HUES6 (cell line): ENCODE measurements around the gene CIB2.
A peak's percentile ranks its signal among the peaks of the same experiment; 100 is the strongest.

ENCODE experiments used
- H3K27ac ChIP-seq: 2 replicates; pipeline ENCODE4 v1.7.0; 2013; ENCODE audit warnings: low read depth, mild to moderate bottlenecking, low read length, inconsistent platforms
- H3K27me3 ChIP-seq: 2 replicates; pipeline ENCODE4 v1.6.1; 2013; ENCODE audit warnings: low read length; ENCODE audit not compliant: control insufficient read depth, insufficient read depth
- H3K36me3 ChIP-seq: 2 replicates; pipeline ENCODE4 v1.6.1; 2013; ENCODE audit warnings: low read length; ENCODE audit not compliant: control insufficient read depth, insufficient read depth
- H3K4me1 ChIP-seq: 2 replicates; pipeline ENCODE4 v1.6.1; 2013; ENCODE audit warnings: low read length; ENCODE audit not compliant: control insufficient read depth, insufficient read depth
- H3K4me3 ChIP-seq: 2 replicates; pipeline ENCODE4 v1.5.1; 2013; ENCODE audit warnings: low read depth, low read length
- H3K9ac ChIP-seq: one replicate; pipeline ENCODE4 v1.6.1; 2013; ENCODE audit warnings: mild to moderate bottlenecking, low read length
- H3K9me3 ChIP-seq: 2 replicates; pipeline ENCODE4 v1.6.1; 2013; ENCODE audit warnings: low read depth, low read length; ENCODE audit not compliant: control insufficient read depth, insufficient read depth

CIB2 gene

DNA sequence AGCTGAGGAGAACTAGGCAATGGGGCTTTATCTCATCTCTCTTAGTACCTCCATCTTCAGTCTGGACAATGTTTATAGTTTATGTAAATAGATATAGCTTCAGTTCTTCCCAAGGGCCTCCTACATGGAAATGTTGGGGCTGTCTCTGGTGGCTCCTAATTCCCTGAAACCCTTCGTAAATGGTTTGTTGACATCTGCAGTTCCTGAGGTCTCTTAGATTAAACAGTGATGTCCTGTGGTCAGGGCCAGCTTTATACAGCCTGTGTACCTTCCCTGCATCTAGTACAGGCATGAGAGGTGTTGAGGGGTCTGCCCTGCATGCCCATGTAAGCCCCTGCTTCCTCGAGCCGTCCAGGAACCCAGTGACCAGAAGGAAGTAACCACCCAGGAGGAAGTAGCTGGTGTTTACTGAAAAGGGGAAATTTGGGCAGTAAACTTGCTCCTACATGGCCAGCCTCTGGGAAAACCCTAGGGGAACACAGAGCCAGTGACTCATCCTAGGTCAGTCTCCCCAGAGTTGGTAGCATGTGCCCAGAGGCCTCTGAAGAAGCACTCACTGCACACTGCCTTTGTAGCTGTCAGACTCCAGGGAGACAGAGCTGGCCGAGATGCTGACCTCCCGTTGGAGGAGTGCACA is 49.0 kb downstream of the CIB2 start:
- Histone ChIP-seq H3K27ac (no peak overlapping the region), H3K36me3 (no peaks in the 10 kb centered on the region), H3K27me3 (no peaks in the 10 kb centered on the region), H3K4me1 (no peaks in the 10 kb centered on the region), H3K9ac (no peak overlapping the region), H3K4me3 (no peak overlapping the region), H3K9me3 (no peaks in the 10 kb centered on the region)

DNA sequence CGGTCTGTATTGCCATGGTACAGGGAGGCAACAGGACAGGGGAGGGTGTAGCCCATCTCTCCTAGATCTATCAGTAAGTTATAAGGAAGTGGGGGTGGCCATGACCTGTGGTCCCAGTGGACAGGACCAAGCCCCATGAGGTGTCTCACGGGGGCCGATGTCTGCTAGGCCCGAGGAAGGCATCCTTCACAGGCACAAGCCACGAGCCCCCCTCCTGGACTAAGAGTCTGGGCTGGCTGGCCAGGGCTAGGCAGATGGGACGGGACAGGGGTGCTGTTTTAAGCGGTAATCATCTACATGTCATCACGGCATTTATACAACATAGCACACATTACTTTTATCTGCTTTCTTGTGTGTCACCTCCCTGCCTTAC is 51.2 kb downstream of the CIB2 start:
- no peak overlapping the region for H3K4me3 ChIP-seq
- no peaks in the 10 kb centered on the region for H3K9me3 ChIP-seq
- no peak overlapping the region for H3K9ac ChIP-seq
- no peaks in the 10 kb centered on the region for H3K27me3 ChIP-seq
- no peaks in the 10 kb centered on the region for H3K36me3 ChIP-seq
- peaks cover 10% of the 10 kb centered on the region for H3K4me1 ChIP-seq
- no peak overlapping the region for H3K27ac ChIP-seq

DNA sequence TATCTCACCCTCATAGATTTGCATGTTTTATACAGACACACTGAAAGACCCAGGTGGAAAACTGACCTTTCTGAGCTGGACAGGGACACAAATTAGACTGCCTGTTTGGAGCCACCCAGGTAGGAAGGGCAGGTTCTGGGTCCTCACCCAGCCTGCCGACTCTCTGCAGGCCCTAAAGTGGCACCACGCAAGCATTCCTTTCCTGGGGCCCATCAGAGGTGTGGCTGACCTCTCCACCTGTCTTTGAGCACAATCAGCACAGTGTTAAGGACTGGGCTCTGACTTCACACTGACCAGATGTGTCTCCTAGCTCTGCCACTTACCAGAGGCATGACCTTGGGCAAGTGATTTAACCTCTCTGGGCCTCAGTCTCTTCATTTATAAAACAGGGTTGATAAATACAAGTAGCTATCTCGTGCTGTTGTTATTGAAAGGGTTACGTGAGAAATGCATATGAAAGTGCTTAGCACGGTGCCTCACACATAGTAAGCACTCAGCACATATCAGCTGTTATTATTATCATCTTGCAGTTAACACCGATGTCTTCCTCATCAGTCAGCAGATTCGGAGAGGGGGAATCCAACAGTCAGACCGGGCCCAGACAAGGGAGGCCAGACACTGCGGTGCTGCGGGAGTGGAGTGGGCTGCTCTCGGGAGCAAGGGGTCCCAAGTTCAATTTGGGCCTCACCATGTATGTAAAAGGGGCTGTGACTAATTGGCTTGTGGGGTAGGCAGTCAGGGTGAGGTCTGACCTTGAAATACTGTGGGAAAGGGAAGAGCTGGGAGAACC is 51.8 kb downstream of the CIB2 start:
- Histone ChIP-seq H3K9ac (no peak overlapping the region), H3K9me3 (no peaks in the 10 kb centered on the region), H3K4me1 (peaks cover 10% of the 10 kb centered on the region), H3K36me3 (no peaks in the 10 kb centered on the region), H3K4me3 (no peak overlapping the region), H3K27ac (no peak overlapping the region), H3K27me3 (no peaks in the 10 kb centered on the region)

DNA sequence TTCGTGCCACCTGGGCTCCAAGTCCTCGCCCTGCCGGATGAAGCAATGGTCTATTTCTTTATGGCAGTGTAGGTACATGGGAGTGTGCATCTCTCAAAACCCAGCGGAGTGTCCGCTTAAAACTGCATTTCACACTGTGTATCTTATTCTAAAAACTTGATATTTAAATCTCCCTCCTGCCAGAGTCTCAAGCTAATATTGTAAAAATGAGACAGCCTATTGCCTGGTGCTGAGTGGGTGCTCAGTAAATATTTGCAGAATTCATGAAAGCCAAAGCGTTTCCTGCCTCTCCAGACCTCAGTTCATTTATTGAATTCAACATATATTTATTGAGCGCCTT is 53.4 kb downstream of the CIB2 start:
- no peaks in the 10 kb centered on the region for H3K27me3 ChIP-seq
- H3K36me3 ChIP-seq, result no peaks in the 10 kb centered on the region
- peaks cover 10% of the 10 kb centered on the region for H3K4me1 ChIP-seq
- no peak overlapping the region for H3K9ac ChIP-seq
- no peaks in the 10 kb centered on the region for H3K9me3 ChIP-seq
- no peak overlapping the region for H3K27ac ChIP-seq
- H3K4me3 ChIP-seq, result peak overlapping the region; percentile 78

DNA sequence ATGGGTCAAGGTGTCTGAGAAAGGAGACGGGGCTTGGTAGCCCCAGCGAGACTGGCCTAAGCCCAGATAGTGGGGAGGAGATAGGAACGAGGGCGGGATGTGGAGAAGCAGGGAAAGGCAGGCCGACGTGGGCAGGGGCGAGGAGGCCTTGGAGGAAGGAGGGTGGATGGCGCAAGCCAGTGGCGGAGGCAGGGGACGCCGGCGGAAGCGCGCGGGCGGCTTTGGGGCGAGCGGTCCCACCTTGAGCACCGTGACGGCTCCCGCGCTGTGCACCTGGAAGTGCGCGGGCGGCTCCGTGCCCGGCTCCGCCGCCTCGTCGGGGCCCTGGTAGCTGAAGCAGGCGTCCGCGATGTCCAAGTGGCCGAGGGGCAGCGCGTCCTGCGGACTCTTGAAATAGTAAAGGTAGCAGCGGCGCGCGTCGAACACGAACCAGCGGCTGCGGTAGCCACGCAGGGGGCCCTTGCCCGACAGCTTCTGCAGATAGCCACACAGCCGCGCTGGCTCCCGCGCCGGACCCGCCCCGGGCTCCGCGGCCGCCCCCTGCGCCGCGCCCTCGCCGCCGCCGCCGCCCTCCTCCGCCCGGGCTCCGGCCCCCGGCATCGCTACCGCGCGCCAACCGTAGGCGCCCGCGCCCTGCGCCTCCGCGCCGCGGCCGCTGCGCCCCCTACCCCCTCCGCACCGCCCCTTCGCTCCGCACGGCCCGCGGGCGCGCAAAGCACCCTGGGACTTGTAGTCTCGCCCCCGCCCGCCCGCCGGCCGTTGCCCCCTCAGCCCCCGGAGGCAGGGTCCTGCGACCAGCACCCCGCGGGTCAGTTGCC is 54.0 kb downstream of the CIB2 start, which contains the start of gene TBC1D2B:
TBC1D2B (minus strand) TSS at position 659 of the 818 bp plus-strand sequence; CDS start at position 600, 59 bp downstream.
- no peaks in the 10 kb centered on the region for H3K27me3 ChIP-seq
- peak within 1 kb of the TSS; percentile 78 for H3K4me3 ChIP-seq
- no peaks in the 10 kb centered on the region for H3K9me3 ChIP-seq
- peaks cover 15% of the 10 kb centered on the region for H3K4me1 ChIP-seq
- H3K9ac ChIP-seq, result peak within 1 kb of the TSS; percentile 29
- H3K36me3 ChIP-seq, result no peaks in the 10 kb centered on the region
- no peak within 1 kb of the TSS for H3K27ac ChIP-seq

DNA sequence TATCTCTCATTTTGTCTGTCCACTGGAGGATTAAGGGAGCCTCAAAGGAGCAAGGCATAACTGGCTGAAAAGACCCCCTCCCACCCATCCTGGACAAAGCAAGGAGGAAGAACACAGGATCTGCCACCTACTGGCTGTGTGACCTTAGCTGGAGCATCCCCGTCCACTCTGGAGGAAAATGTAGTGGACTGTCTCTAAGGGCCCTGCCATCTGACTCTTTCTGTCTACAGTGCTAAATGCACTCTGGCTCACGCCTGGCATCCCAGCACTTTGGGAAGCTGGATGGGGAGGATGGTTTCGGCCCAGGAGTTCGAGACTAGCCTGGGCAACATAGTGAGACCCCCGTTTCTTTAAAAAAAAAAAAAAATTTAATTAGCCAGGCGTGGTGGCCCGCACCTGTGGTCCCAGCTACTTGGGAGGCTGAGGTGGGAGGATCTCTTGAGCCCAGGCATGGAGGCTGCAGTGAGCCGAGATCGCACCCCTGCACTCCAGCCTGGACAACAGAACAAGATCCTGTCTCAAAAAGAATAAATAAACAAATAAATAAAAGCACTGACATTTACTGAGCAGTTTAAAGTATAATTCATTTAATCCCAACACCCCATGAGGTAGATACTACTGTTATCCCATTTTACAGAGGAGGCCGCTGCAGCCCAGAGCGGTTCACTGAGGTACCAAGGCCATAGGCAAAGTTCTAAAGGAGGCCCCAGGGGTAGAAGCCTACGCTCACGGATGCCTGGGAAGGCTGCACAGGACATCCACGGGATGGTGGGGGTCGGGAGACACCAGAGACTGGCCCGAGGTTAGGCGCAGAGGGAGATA is 54.8 kb downstream of the CIB2 start:
- Histone ChIP-seq H3K4me1 (peaks cover 18% of the 10 kb centered on the region), H3K27me3 (no peaks in the 10 kb centered on the region), H3K9ac (peak overlapping the region; percentile 29), H3K36me3 (no peaks in the 10 kb centered on the region), H3K27ac (no peak overlapping the region), H3K4me3 (peak overlapping the region; percentile 74), H3K9me3 (no peaks in the 10 kb centered on the region)

DNA sequence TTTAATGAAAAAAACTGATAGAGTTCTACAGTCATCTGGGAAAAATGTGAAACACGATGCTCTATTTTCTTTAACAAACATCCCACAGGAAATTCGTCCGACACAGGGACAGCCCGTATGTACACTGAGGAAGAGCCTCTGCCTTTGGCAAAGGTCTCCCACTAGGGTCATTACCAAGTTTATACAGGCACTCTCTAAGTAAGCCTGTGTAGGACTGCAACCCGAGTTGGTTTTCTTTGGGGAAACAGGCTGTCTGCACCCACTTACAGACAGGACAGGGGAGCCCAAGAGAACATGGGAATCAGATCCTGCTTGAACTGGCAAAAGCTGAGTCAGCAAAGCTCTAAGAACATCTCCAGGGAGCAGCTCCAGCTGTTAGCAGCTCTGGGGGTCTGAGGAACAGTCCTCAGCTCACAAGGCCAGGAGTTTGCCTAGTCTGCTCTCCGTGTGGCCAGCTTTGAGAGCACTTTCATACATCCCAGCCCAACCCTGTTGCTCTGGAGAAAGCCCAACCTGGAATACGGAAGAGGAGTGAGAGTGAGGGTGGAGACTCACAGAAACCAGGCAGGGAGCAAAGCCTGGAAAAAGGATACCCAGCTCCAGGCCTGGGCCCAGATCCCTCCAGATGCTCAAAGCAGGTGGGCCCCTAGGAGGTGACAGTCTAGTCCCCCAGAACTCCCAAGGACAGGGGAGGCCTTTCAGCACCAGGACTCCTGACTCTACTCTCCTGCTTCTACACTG is 55.6 kb downstream of the CIB2 start:
- Histone ChIP-seq H3K9me3 (no peaks in the 10 kb centered on the region), H3K36me3 (no peaks in the 10 kb centered on the region), H3K9ac (peak overlapping the region; percentile 44), H3K27me3 (no peaks in the 10 kb centered on the region), H3K27ac (no peak overlapping the region), H3K4me1 (peaks cover 18% of the 10 kb centered on the region), H3K4me3 (peak overlapping the region; percentile 37)

DNA sequence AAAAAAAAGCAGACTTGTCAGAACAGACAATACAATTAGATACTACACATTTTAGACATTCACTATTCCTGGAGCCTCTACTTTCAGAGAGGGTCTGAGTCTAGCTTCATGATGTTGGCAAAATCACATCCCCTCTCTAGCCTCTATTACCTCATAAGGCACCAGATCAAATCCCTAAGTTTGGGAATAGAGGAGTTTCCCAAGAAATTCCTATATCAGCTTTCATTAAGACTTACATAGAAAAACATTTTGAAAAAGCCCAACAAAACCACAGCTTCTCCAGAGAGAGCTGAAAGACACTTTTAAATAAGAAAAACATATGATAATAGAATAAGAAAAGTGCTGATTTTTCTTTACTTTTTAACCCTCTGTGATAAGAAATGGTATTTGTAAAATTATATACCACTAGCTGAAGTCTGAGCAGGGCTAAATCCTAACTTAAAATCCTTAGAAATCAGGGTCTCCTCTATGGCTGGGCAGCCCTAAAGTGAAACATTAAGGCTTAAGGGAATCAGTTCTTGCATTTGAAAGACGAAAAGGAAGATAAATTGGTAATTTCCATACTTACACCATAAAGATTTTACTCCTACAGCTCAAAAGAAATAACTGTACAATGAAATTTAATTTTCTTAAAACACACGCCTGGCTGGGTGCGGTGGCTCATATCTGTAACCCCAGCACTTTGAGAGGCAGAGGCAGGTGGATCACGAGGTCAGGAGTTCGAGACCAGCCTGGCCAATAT is 58.0 kb downstream of the CIB2 start:
- H3K9ac ChIP-seq, result no peak overlapping the region
- no peak overlapping the region for H3K27ac ChIP-seq

DNA sequence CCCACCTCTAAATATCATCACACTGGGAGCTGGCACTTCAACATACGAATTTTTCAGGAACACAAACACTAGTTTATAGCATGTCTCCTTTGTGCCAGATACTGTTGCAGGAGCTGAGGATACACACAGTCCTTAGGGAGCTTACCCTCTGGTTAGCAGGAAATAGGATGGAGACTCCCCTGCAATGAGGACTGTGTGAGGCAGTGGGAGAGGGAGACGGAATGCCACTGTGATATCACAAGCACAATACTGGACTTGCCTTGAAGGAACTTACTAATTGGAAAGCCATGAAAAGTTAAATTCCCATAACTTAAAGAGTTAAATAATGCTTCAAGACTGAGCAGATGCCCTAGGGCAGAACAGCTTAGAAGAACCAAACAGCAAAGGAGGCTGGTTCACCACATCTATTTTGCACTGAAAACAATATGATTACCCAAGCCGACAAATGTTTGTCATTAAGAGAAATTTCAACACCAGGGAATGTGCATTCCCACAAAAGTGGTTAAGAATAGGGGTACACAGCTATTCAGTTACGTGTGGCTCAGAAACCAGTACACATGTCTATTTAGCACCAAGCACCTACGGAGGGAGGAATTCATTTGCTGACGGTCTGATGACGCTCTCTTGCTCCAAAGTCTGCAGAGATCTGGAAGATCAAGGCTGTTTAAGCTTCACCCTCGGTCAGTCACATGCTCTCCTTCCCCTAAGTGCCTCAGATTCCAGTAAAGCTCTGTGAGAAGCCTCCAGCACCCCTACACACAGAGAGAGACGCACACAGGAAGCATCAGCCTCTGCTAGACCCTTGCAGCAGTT is 59.0 kb downstream of the CIB2 start:
- H3K27ac ChIP-seq, result no peak overlapping the region
- H3K4me1 ChIP-seq, result peaks cover 44% of the 10 kb centered on the region
- no peak overlapping the region for H3K4me3 ChIP-seq
- H3K36me3 ChIP-seq, result no peaks in the 10 kb centered on the region
- no peak overlapping the region for H3K9ac ChIP-seq
- no peaks in the 10 kb centered on the region for H3K9me3 ChIP-seq
- no peaks in the 10 kb centered on the region for H3K27me3 ChIP-seq

More for the DNA sequence above, 58.0 kb downstream of the CIB2 start:
- no peak overlapping the region for H3K4me3 ChIP-seq
- H3K27me3 ChIP-seq, result no peaks in the 10 kb centered on the region
- peaks cover 39% of the 10 kb centered on the region for H3K4me1 ChIP-seq
- H3K36me3 ChIP-seq, result no peaks in the 10 kb centered on the region
- H3K9me3 ChIP-seq, result no peaks in the 10 kb centered on the region
